Smooth muscle cell (in vitro differentiated cells): ENCODE results near the gene GNL2. TPM values are rescaled to one million over a fixed set of nuclear protein-coding genes. Genes with fewer than 3 reads are reported as not detected.
"Not testable (repeated sequence)": the region's sequence is repeated elsewhere in the genome, so short reads cannot be mapped to it uniquely, and the experiment has no call there.

Experiments used
- DNase-seq: peaks from one replicate; lab custom pipeline; 2025; ENCODE audit not compliant: unreplicated experiment; lab: John Stamatoyannopoulos, UW
- H2AFZ ChIP-seq: fragments of 200-600 bp; sonication (generic); 2 replicates; pipeline ENCODE4 v1.6.0; 2016; ENCODE audit warnings: antibody characterized with exemption, low read depth, mild to moderate bottlenecking
- H3F3A ChIP-seq: fragments of 200-600 bp; sonication (generic); 2 replicates; pipeline ENCODE4 v1.6.0; 2017; ENCODE audit warnings: antibody characterized with exemption, low read depth
- H3K27ac ChIP-seq: fragments of 200-600 bp; sonication (generic); 2 replicates; pipeline ENCODE4 v1.5.1; 2016; ENCODE audit warnings: low read depth, mild to moderate bottlenecking
- H3K27me3 ChIP-seq: fragments of 200-600 bp; sonication (generic); 2 replicates; pipeline ENCODE4 v1.6.1; 2016; ENCODE audit warnings: low read depth, mild to moderate bottlenecking
- H3K36me3 ChIP-seq: fragments of 200-600 bp; sonication (generic); 2 replicates; pipeline ENCODE4 v1.5.1; 2016; ENCODE audit warnings: low read depth
- H3K4me1 ChIP-seq: fragments of 200-600 bp; sonication (generic); 2 replicates; pipeline ENCODE4 v1.5.1; 2016; ENCODE audit warnings: low read depth
- H3K4me2 ChIP-seq: fragments of 200-600 bp; sonication (generic); 2 replicates; pipeline ENCODE4 v1.6.0; 2016; ENCODE audit warnings: mild to moderate bottlenecking
- H3K4me3 ChIP-seq: fragments of 200-600 bp; sonication (generic); 2 replicates; pipeline ENCODE4 v1.5.1; 2016; ENCODE audit warnings: mild to moderate bottlenecking
- H3K79me2 ChIP-seq: fragments of 200-600 bp; sonication (generic); 2 replicates; pipeline ENCODE4 v1.6.0; 2016; ENCODE audit warnings: low read depth, mild to moderate bottlenecking
- H3K9ac ChIP-seq: fragments of 200-600 bp; sonication (generic); 2 replicates; pipeline ENCODE4 v1.6.0; 2016; ENCODE audit warnings: low read depth
- H3K9me3 ChIP-seq: fragments of 200-600 bp; sonication (generic); replicated peaks from 2 replicates; pipeline ENCODE4 v1.5.1; 2016; ENCODE audit warnings: low read depth
- H4K20me1 ChIP-seq: fragments of 200-600 bp; sonication (generic); 2 replicates; pipeline ENCODE4 v1.6.0; 2016; ENCODE audit warnings: low read depth
- CTCF ChIP-seq: fragments of 200-600 bp; sonication (generic); IDR thresholded peaks from 2 replicates; pipeline ENCODE4 v1.5.1; 2017; ENCODE audit warnings: borderline replicate concordance, mild to moderate bottlenecking, antibody characterized with exemption; ENCODE audit not compliant: insufficient read depth, poor library complexity, severe bottlenecking
- WGBS: methylation state at CpG from one replicate; pipeline ENCODE4 v1.1.7; 2016; ENCODE audit warnings: low lambda C conversion rate; 5-methylcytosine and 5-hydroxymethylcytosine counted together
- polyA plus RNA-seq: library from polyadenylated mRNA; unstranded; fragments of >200 nt; fragmentation: Nextera tagmentation; extraction: Ambion mirVana; gene quantifications from 2 replicates; pipeline ENCODE4 v1.2.1, GENCODE V29; 2016
- total RNA-seq: library from RNA; depleted of rRNA; stranded (reverse); fragments of >200 nt; gene quantifications from 2 replicates; pipeline ENCODE4 v1.2.3, GENCODE V29; 2014

Gene GNL2
- total and polyA plus RNA-seq, 2 experiments from 2014 or later: 57.4 to 61.2 TPM

GRCh38 chr1:37560401-37561132 is 35.2 kb downstream of the GNL2 start:
- peaks cover 6% of the 10 kb centered on the region for H3F3A ChIP-seq
- H4K20me1 ChIP-seq: no peaks in the 10 kb centered on the region
- H3K79me2 ChIP-seq: no peaks in the 10 kb centered on the region
- no peaks in the 10 kb centered on the region for H3K27me3 ChIP-seq
- H3K4me1 ChIP-seq: peaks cover 2% of the 10 kb centered on the region
- WGBS: 89% methylated on average over 10 of the region's 10 CpGs
- no peak overlapping the region for H3K4me2 ChIP-seq
- H3K36me3 ChIP-seq: peaks cover 6% of the 10 kb centered on the region
- no peak overlapping the region for H2AFZ ChIP-seq
- no peak overlapping the region for H3K27ac ChIP-seq
- no peak for DNase-seq
- no peak for TF ChIP-seq CTCF
- H3K9ac ChIP-seq: no peak overlapping the region
- H3K4me3 ChIP-seq: no peak overlapping the region
- H3K9me3 ChIP-seq: no peaks in the 10 kb centered on the region

- H3K4me1 ChIP-seq, H3K9me3 ChIP-seq, H3K27me3 ChIP-seq, H3F3A ChIP-seq, H3K36me3 ChIP-seq, H2AFZ ChIP-seq, H3K4me2 ChIP-seq, H3K4me3 ChIP-seq, DNase-seq, H3K9ac ChIP-seq, H4K20me1 ChIP-seq, H3K27ac ChIP-seq, H3K79me2 ChIP-seq: not testable (repeated sequence)
- 64% methylated on average over 12 of the region's 12 CpGs for WGBS
Observed at GRCh38 chr1:37559957-37560379, 35.8 kb downstream of the GNL2 start.

DNA sequence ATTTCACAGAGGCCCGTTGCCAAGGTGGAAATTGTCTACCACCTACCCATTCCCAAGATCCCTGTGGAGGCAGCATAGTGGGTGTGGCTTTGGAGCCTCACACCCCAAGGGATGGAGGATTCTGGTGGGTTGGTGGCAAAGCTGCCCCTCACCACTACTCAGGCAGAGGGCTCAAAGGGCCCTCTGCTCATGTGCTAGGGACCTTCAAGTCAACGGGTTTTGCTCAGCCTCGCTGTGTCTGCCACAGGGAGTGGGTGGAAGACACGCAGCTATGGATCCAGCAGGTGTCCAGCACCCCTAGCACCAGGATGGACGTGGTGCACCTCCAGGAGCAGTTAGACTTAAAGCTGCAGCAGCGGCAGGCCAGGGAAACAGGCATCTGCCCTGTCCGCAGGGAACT is 36.7 kb downstream of the GNL2 start:
- Histone ChIP-seq H3K9me3 (no peaks in the 10 kb centered on the region), H3K4me2 (no peak overlapping the region), H3K27ac (no peak overlapping the region), H3K4me3 (no peak overlapping the region), H3K4me1 (peaks cover 2% of the 10 kb centered on the region), H2AFZ (no peak overlapping the region), H3K79me2 (no peaks in the 10 kb centered on the region), H4K20me1 (no peaks in the 10 kb centered on the region), H3K27me3 (no peaks in the 10 kb centered on the region), H3K9ac (no peak overlapping the region), H3K36me3 (no peaks in the 10 kb centered on the region), H3F3A (peaks cover 6% of the 10 kb centered on the region)
- no peak for DNase-seq
- TF ChIP-seq CTCF: no peak
- WGBS: 92% methylated on average over 7 of the region's 7 CpGs

DNA sequence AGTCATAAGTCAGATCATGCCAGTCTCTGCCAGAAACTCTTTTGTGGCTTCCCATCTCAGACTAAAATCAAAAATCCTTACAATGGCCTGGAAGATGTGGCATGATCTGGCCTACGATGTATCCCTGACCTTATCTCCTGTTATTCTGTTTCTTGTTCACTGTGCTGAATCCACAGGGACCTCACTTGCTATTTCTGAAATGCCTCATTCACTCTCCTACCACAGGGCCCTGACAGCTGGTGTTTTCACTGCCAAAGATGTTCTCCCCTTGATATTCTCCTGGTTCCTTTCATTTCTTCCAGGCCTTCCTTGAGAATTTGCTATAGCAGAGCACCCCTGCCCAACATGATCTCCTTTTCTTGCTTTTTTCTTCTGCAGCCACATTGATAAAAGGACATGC is 37.3 kb downstream of the GNL2 start:
- Histone ChIP-seq H4K20me1 (peaks cover 1% of the 10 kb centered on the region), H3K4me2 (no peak overlapping the region), H3K4me1 (peaks cover 3% of the 10 kb centered on the region), H3K27me3 (no peaks in the 10 kb centered on the region), H3F3A (peaks cover 6% of the 10 kb centered on the region), H3K9me3 (no peaks in the 10 kb centered on the region), H3K4me3 (no peak overlapping the region), H3K36me3 (no peaks in the 10 kb centered on the region), H3K79me2 (peaks cover 6% of the 10 kb centered on the region), H3K27ac (no peak overlapping the region), H3K9ac (no peak overlapping the region), H2AFZ (no peak overlapping the region)
- no peak for TF ChIP-seq CTCF
- DNase-seq: no peak
- WGBS: 84% methylated on average over 1 of the region's 1 CpG
